ENCODE measurements around the gene OTOS.

GRCh38 chr2:240149943-240150784 lies 9.7 kb upstream of the OTOS start:
- TF ChIP-seq CTCF (IDR thresholded peaks at IDR 0.05 in 4 of 5, conservative IDR thresholded peaks at IDR 0.05 in 1 of 5) (peak; percentile 33 to 75 (median 56)), POLR2A (IDR thresholded peaks at IDR 0.05) (no peak)

Data from gastrocnemius medialis (tissue), 4 donors.